HEK293 (cell line): ENCODE data around the gene SHC3.

Source experiments
- SCRT2 ChIP-seq: fragments of 450-650 bp; formaldehyde crosslinking; IDR thresholded peaks from 2 replicates; pipeline ENCODE4 v1.5.1; 2016; ENCODE audit warnings: missing biosample characterization, missing genetic modification characterization
- ZNF132 ChIP-seq: fragments of 450-650 bp; formaldehyde crosslinking; IDR thresholded peaks from 2 replicates; pipeline ENCODE4 v1.5.1; 2017; ENCODE audit warnings: missing biosample characterization, missing genetic modification characterization, borderline replicate concordance
- TF ChIP-seq, protein P1 (sequence below): fragments of 450-650 bp; formaldehyde crosslinking; IDR thresholded peaks from 2 replicates; pipeline ENCODE4 v1.5.1; 2016; ENCODE audit warnings: missing biosample characterization, missing genetic modification characterization

DNA sequence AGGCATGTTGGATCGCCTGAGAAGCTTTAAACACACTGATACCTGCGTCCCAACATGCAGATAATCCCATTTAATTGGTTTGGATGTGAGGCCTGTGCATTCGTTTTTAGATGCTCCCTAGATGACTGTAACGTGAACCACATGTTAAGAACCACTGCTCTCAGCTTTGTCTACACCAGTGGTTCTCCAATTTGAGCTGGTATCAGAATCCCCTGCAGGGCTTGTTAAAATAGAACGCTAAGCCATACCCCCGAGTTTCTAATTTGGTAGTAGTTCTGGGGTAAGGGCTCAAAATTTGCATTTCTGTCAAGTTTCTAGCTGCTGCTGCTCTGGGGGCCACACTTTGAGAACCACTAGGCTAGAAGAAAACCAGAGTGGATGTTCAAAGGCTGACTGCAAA is 112.7 kb downstream of the SHC3 start:
- no peak for TF ChIP-seq SCRT2 (tag by site-specific recombination)
- TF ChIP-seq, protein P1, sequence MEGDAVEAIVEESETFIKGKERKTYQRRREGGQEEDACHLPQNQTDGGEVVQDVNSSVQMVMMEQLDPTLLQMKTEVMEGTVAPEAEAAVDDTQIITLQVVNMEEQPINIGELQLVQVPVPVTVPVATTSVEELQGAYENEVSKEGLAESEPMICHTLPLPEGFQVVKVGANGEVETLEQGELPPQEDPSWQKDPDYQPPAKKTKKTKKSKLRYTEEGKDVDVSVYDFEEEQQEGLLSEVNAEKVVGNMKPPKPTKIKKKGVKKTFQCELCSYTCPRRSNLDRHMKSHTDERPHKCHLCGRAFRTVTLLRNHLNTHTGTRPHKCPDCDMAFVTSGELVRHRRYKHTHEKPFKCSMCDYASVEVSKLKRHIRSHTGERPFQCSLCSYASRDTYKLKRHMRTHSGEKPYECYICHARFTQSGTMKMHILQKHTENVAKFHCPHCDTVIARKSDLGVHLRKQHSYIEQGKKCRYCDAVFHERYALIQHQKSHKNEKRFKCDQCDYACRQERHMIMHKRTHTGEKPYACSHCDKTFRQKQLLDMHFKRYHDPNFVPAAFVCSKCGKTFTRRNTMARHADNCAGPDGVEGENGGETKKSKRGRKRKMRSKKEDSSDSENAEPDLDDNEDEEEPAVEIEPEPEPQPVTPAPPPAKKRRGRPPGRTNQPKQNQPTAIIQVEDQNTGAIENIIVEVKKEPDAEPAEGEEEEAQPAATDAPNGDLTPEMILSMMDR: no peak
- TF ChIP-seq ZNF132: no peak
